ENCODE data around the gene PLEKHO2.

DNA sequence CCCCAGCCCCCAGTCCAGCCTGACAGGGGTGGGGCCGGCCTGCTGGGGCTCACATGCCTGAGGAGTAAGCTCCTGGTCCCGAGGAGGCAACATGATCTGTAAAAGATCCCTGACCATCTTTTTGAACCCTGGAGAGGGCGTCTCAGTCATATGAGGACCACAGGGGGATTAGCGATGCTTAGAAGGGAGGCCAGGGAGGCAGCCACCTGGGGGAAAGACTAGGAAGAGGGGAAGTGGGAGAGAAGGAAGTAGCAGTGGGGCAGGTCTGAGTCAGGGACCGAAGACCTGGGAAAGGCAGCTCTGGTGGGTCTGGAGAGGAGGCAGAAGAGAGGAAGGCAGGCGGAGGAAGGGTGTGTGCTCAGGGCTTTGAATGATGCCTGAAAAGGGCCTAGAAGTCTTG is 35.2 kb upstream of the PLEKHO2 start:
- TF ChIP-seq, protein P1, sequence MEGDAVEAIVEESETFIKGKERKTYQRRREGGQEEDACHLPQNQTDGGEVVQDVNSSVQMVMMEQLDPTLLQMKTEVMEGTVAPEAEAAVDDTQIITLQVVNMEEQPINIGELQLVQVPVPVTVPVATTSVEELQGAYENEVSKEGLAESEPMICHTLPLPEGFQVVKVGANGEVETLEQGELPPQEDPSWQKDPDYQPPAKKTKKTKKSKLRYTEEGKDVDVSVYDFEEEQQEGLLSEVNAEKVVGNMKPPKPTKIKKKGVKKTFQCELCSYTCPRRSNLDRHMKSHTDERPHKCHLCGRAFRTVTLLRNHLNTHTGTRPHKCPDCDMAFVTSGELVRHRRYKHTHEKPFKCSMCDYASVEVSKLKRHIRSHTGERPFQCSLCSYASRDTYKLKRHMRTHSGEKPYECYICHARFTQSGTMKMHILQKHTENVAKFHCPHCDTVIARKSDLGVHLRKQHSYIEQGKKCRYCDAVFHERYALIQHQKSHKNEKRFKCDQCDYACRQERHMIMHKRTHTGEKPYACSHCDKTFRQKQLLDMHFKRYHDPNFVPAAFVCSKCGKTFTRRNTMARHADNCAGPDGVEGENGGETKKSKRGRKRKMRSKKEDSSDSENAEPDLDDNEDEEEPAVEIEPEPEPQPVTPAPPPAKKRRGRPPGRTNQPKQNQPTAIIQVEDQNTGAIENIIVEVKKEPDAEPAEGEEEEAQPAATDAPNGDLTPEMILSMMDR (IDR thresholded peaks at IDR 0.05): no peak
- TF ChIP-seq ZFX (IDR thresholded peaks at IDR 0.05; ENCODE audit: borderline replicate concordance): no peak
